ENCODE data around the gene CCDC171. TPM values are rescaled to one million over a fixed set of nuclear protein-coding genes. Genes with fewer than 3 reads are reported as not detected.

Gene CCDC171
- total RNA-seq, 2 experiments from 2014 or later = 1.9 TPM

DNA sequence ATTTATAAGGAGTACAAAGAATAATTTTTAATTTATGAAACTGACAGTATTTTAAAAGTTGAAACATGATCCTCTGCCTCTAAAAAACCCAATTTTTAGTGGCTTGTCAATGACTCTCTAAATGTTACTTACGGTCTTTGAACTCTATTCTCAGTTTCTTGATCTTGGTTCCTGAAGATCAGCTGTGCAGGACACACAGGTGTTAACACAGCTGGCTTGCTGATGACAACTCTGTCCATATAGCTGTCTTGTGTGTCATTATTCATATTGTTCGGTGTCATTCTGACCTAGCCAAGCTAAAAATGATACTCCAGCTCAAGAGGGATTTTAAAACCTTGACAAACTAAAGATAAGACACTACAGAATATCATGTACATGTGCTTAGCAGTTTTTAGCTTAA is 314.5 kb downstream of the CCDC171 start:
- Mint-ChIP-seq H3K27me3 (ENCODE audit: low read depth) (no peaks in the 10 kb centered on the region), H3K9me3 (ENCODE audit: insufficient read depth) (no peaks in the 10 kb centered on the region), H3K36me3 (ENCODE audit: low read depth) (no peaks in the 10 kb centered on the region), H3K27ac (no peak overlapping the region), H3K4me3 (no peak overlapping the region), H3K4me1 (ENCODE audit: low read depth) (no peaks in the 10 kb centered on the region)
- ChIA-PET POLR2A (no interaction called here), CTCF (no interaction called here)
- no peak for DNase-seq
- ATAC-seq = no peak

GRCh38 chr9:15867988-15868387 is 315.1 kb downstream of the CCDC171 start:
- Mint-ChIP-seq H3K4me3 (no peak overlapping the region), H3K27ac (no peak overlapping the region)
- POLR2A ChIA-PET = no interaction called here

DNA sequence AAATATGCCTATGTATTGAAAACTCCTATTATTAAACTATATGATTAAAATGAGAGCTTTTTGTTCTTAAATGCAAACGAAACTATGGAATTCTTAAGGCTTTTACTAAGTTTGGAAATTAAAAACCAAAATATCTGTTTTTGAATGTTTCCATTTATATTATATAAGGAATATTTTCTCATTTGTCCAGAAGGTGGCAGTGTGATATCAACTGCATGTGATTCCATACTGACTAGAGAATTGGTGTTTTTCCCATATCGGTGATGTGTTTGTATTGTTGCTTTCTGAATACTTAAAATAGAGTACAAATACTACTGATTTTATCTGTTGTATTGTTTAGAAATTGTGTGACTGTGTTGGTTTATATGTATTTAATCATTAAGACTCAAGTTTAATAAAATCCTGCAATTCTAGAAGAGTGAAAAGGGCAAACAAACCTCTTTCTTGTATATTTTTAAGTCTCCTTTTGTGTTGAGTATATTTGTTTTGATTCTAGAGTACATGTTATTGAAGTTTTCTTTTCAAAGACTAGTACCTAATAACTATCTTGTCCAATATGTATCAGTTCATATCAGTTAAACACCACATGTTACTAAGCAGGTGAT is 320.8 kb downstream of the CCDC171 start:
- ATAC-seq (no peak), DNase-seq (no peak)
- POLR2A ChIA-PET = no interaction called here
- CTCF ChIA-PET = interaction anchor here (0.7 to 2.5 kb wide), 2 partner anchors 260 to 347 kb away, joined by 3 to 10 read pairs; no protein-coding TSS in a partner anchor
- H3K9me3 Mint-ChIP-seq (ENCODE audit: insufficient read depth) = no peaks in the 10 kb centered on the region
- no peaks in the 10 kb centered on the region for H3K4me1 Mint-ChIP-seq (ENCODE audit: low read depth)
- H3K36me3 Mint-ChIP-seq (ENCODE audit: low read depth) = no peaks in the 10 kb centered on the region
- H3K4me3 Mint-ChIP-seq = no peak overlapping the region
- no peaks in the 10 kb centered on the region for H3K27me3 Mint-ChIP-seq (ENCODE audit: low read depth)
- H3K27ac Mint-ChIP-seq = no peak overlapping the region

More at GRCh38 chr9:15867988-15868387, 315.1 kb downstream of the CCDC171 start:
- DNase-seq (no peak), ATAC-seq (no peak)
- H3K9me3 Mint-ChIP-seq (ENCODE audit: insufficient read depth) = no peaks in the 10 kb centered on the region
- H3K27me3 Mint-ChIP-seq (ENCODE audit: low read depth) = no peaks in the 10 kb centered on the region
- CTCF ChIA-PET = no interaction called here
- no peaks in the 10 kb centered on the region for H3K36me3 Mint-ChIP-seq (ENCODE audit: low read depth)
- no peaks in the 10 kb centered on the region for H3K4me1 Mint-ChIP-seq (ENCODE audit: low read depth)

GRCh38 chr9:15882328-15882727 is 329.5 kb downstream of the CCDC171 start:
- H3K27ac Mint-ChIP-seq = no peak overlapping the region
- H3K4me3 Mint-ChIP-seq = no peak overlapping the region
- ChIA-PET POLR2A (no interaction called here), CTCF (no interaction called here)
- no peaks in the 10 kb centered on the region for H3K9me3 Mint-ChIP-seq (ENCODE audit: insufficient read depth)
- no peaks in the 10 kb centered on the region for H3K36me3 Mint-ChIP-seq (ENCODE audit: low read depth)
- H3K27me3 Mint-ChIP-seq (ENCODE audit: low read depth) = no peaks in the 10 kb centered on the region
- H3K4me1 Mint-ChIP-seq (ENCODE audit: low read depth) = no peaks in the 10 kb centered on the region
- ATAC-seq (no peak), DNase-seq (no peak)

DNA sequence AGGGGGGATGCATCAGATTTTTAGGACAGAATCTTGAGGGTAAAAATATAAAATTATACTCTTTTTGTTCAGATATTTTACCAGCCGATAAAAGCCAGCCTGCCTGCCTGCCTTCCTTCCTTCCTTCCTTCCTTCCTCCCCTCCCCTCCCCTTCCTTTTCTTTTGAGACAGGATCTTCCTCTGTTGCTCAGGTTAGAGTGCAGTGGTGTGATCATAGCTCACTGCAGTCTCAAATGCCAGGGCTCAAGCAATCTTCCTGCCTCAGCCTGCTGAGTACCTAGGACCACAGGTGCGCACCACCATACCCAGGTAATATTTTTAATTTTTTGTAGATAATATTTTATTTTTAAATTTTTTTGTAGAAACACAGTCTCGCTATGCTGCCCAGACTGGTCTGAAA is 330.0 kb downstream of the CCDC171 start:
- H3K9me3 Mint-ChIP-seq (ENCODE audit: insufficient read depth) = no peaks in the 10 kb centered on the region
- no peaks in the 10 kb centered on the region for H3K4me1 Mint-ChIP-seq (ENCODE audit: low read depth)
- DNase-seq (no peak), ATAC-seq (no peak)
- POLR2A ChIA-PET = no interaction called here
- H3K36me3 Mint-ChIP-seq (ENCODE audit: low read depth) = no peaks in the 10 kb centered on the region
- no peak overlapping the region for H3K27ac Mint-ChIP-seq
- no peaks in the 10 kb centered on the region for H3K27me3 Mint-ChIP-seq (ENCODE audit: low read depth)
- CTCF ChIA-PET = no interaction called here
- no peak overlapping the region for H3K4me3 Mint-ChIP-seq

DNA sequence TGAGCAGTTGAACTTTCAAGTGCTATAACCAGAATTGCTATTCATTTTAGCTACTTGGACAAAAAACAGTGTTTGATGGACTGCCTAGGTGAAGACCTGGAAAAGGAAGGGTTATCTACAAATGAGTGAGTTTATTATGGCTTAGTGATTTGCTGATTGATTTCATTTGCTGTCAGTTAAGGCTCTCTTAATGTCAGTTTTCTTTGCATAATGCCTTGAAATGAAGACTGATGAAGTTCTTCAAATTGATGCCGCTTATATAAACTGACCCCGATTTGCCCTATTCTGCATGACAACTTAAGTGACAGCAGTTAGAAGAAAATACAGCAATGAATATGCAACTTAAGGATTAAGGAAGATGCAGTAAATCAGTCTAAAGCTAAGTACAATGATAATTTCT is 332.6 kb downstream of the CCDC171 start:
- Mint-ChIP-seq H3K36me3 (ENCODE audit: low read depth) (no peaks in the 10 kb centered on the region), H3K4me3 (no peak overlapping the region), H3K9me3 (ENCODE audit: insufficient read depth) (no peaks in the 10 kb centered on the region), H3K27me3 (ENCODE audit: low read depth) (no peaks in the 10 kb centered on the region), H3K4me1 (ENCODE audit: low read depth) (no peaks in the 10 kb centered on the region), H3K27ac (no peak overlapping the region)
- DNase-seq = no peak
- POLR2A ChIA-PET = no interaction called here
- CTCF ChIA-PET = no interaction called here
- no peak for ATAC-seq

DNA sequence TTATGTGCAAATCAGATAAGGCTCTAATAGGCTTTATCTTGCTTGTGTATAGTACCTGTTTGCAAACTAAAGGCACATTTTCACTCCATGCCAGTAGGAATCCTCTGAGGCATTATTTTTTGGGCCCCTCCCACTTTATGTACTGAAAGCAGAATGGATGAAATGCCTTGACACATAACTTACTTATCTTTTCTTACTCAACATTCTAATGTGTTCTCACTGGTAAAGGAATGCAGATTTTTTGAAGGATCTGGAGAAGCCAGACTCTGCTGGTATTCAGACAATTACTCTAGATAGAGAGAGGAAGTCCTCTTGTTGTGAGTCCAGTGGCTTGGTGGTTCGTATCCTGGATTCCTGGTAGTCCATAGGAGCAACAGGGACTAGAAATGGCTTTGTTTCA is 336.7 kb downstream of the CCDC171 start:
- no peak for ATAC-seq
- no peak overlapping the region for H3K27ac Mint-ChIP-seq
- POLR2A ChIA-PET = no interaction called here

DNA sequence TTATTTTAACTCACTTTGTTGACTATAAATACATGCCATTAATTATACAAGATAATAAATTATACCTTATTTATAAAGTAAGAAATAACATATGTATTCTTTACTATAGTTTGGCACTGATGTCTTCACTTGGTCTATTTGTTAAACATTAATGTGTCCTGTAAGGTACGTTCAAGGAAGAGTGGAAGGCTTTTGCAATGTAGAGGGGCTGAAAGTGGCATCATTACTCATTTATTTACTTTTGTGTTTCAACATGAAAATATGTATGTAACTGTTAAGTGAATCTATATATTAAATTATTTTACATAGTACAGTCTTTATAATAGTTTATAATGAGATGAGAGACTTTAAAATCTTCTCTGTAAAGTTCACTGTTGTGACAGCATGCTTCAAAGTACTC is 348.7 kb downstream of the CCDC171 start:
- DNase-seq = no peak
- ChIA-PET POLR2A (no interaction called here), CTCF (no interaction called here)
- Mint-ChIP-seq H3K36me3 (ENCODE audit: low read depth) (no peaks in the 10 kb centered on the region), H3K4me1 (ENCODE audit: low read depth) (no peaks in the 10 kb centered on the region), H3K27ac (no peak overlapping the region), H3K4me3 (no peak overlapping the region), H3K27me3 (ENCODE audit: low read depth) (no peaks in the 10 kb centered on the region), H3K9me3 (ENCODE audit: insufficient read depth) (no peaks in the 10 kb centered on the region)
- ATAC-seq = no peak

More for the DNA sequence above, 336.7 kb downstream of the CCDC171 start:
- Mint-ChIP-seq H3K36me3 (ENCODE audit: low read depth) (no peaks in the 10 kb centered on the region), H3K9me3 (ENCODE audit: insufficient read depth) (peaks cover 4% of the 10 kb centered on the region), H3K27me3 (ENCODE audit: low read depth) (no peaks in the 10 kb centered on the region), H3K4me1 (ENCODE audit: low read depth) (no peaks in the 10 kb centered on the region), H3K4me3 (no peak overlapping the region)
- DNase-seq = no peak
- CTCF ChIA-PET = no interaction called here

DNA sequence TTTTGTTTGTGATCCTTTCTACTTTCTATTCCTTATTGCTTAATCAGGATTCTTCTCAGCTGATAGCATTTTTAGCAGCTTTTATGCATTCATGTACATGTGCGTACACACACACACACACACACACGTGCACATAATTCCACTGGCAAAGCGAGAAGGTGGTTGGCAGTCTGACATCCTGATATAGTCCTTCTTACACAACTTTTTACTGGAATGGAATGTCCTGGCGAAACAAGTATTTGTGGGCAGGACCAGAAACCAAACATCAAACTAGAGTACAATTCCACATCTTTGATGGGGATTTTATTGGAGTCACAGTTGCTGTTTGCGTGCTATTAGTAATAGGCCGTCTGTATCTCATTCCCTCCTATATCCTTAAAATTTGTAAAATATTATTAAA is 356.5 kb downstream of the CCDC171 start:
- Mint-ChIP-seq H3K27me3 (ENCODE audit: low read depth) (no peaks in the 10 kb centered on the region), H3K4me1 (ENCODE audit: low read depth) (no peaks in the 10 kb centered on the region), H3K9me3 (ENCODE audit: insufficient read depth) (no peaks in the 10 kb centered on the region), H3K4me3 (no peak overlapping the region), H3K36me3 (ENCODE audit: low read depth) (no peaks in the 10 kb centered on the region), H3K27ac (no peak overlapping the region)
- DNase-seq (no peak), ATAC-seq (no peak)
- POLR2A ChIA-PET = no interaction called here
- CTCF ChIA-PET = no interaction called here

DNA sequence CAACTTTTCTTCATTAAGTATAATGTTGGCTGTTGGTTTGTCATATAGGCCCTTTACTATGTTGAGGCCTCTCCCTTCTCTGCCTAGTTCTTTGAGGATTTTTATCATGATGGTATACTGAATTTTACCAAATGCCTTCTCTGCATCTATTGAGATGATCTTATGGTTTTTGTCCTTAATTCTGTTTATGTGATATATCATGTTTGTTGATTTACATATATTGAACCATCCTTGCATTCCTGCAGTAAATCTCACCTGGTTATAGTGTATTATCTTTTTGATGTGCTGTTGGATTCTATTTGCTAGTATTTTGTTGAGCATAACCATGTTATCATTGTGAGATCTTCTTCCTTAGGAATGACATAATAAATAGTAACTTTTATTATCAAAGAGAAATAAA is 362.9 kb downstream of the CCDC171 start:
- Mint-ChIP-seq H3K4me1 (ENCODE audit: low read depth) (no peaks in the 10 kb centered on the region), H3K4me3 (no peak overlapping the region), H3K27ac (no peak overlapping the region), H3K27me3 (ENCODE audit: low read depth) (no peaks in the 10 kb centered on the region), H3K36me3 (ENCODE audit: low read depth) (peaks cover 1% of the 10 kb centered on the region), H3K9me3 (ENCODE audit: insufficient read depth) (peaks cover 11% of the 10 kb centered on the region)
- ChIA-PET POLR2A (no interaction called here), CTCF (no interaction called here)
- ATAC-seq (no peak), DNase-seq (no peak)

DNA sequence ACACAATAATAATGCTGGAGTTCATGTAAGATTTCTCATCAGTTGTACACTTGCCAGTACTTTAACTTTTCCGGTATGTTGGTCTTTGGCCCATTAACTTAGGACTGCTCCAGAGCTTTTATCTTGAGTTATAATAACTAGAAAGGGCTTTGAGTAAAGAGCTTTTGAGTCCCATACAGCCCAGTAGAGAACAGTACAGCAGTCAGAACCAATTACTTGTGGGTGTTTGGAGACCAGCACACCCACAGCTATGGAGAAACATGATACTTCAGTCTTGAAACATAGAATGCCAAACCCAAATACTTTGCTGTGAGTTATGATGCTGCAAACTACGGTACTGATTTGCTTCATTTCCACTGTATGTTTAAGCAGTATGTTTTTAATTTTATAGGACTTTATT is 374.3 kb downstream of the CCDC171 start:
- Mint-ChIP-seq H3K9me3 (ENCODE audit: insufficient read depth) (no peaks in the 10 kb centered on the region), H3K4me1 (ENCODE audit: low read depth) (no peaks in the 10 kb centered on the region), H3K27ac (no peak overlapping the region), H3K27me3 (ENCODE audit: low read depth) (no peaks in the 10 kb centered on the region), H3K4me3 (no peak overlapping the region), H3K36me3 (ENCODE audit: low read depth) (no peaks in the 10 kb centered on the region)
- ChIA-PET POLR2A (no interaction called here), CTCF (no interaction called here)
- DNase-seq (no peak), ATAC-seq (no peak)

- DNase-seq (no peak), ATAC-seq (no peak)
- no peak overlapping the region for H3K27ac Mint-ChIP-seq
- CTCF ChIA-PET = no interaction called here
- POLR2A ChIA-PET = no interaction called here
- no peaks in the 10 kb centered on the region for H3K9me3 Mint-ChIP-seq (ENCODE audit: insufficient read depth)
- no peaks in the 10 kb centered on the region for H3K27me3 Mint-ChIP-seq (ENCODE audit: low read depth)
- no peak overlapping the region for H3K4me3 Mint-ChIP-seq
- H3K36me3 Mint-ChIP-seq (ENCODE audit: low read depth) = no peaks in the 10 kb centered on the region
- no peaks in the 10 kb centered on the region for H3K4me1 Mint-ChIP-seq (ENCODE audit: low read depth)
These were observed 382.9 kb downstream of the CCDC171 start for GRCh38 chr9:15935661-15936305.

- no peaks in the 10 kb centered on the region for H3K27me3 Mint-ChIP-seq (ENCODE audit: low read depth)
These were observed 383.6 kb downstream of the CCDC171 start for GRCh38 chr9:15936306-15936921.

More at GRCh38 chr9:15936306-15936921, 383.6 kb downstream of the CCDC171 start:
- ATAC-seq = no peak
- no peaks in the 10 kb centered on the region for H3K36me3 Mint-ChIP-seq (ENCODE audit: low read depth)
- POLR2A ChIA-PET = no interaction called here
- no peaks in the 10 kb centered on the region for H3K9me3 Mint-ChIP-seq (ENCODE audit: insufficient read depth)
- no peak overlapping the region for H3K4me3 Mint-ChIP-seq
- H3K4me1 Mint-ChIP-seq (ENCODE audit: low read depth) = no peaks in the 10 kb centered on the region
- DNase-seq = no peak
- CTCF ChIA-PET = no interaction called here
- H3K27ac Mint-ChIP-seq = no peak overlapping the region

All from activated CD8-positive, alpha-beta T cell treated with anti-CD3 and anti-CD28 coated beads, Interleukin-2, amount 10 ng/mL, durations not matched to agents 7 days and 5 days (primary cell).